GM18951 (cell line): ENCODE data around the gene DCAF4.

Experiments
- POLR2A ChIP-seq: IDR thresholded peaks from 4 replicates; pipeline ENCODE4 v1.6.1; 2011; ENCODE audit warnings: mild to moderate bottlenecking; ENCODE audit not compliant: insufficient read length, insufficient read depth; ENCODE audit errors: extremely low read depth
- in situ Hi-C: fragments of 300-500 bp; cut with MboI; formaldehyde crosslinking; loops from one replicate; pipeline ENCODE4 v1.12.0; 2022; ENCODE audit warnings: low sequenced_read_pairs, mixed read lengths, inconsistent platforms; ENCODE audit not compliant: unreplicated experiment

The DCAF4 gene

GRCh38 chr14:72888636-72889201, 37.5 kb upstream of the DCAF4 start:
- no peak for TF ChIP-seq POLR2A
- in situ Hi-C loops = no loop called here

GRCh38 chr14:72889366-72889765, 36.9 kb upstream of the DCAF4 start:
- no peak for TF ChIP-seq POLR2A
- in situ Hi-C loops = no loop called here

- in situ Hi-C loops = no loop called here
- no peak for TF ChIP-seq POLR2A
Measured at GRCh38 chr14:72891666-72892102, 34.6 kb upstream of the DCAF4 start.

- no peak for TF ChIP-seq POLR2A
- in situ Hi-C loops = no loop called here
Measured at GRCh38 chr14:72892103-72892878, 34.0 kb upstream of the DCAF4 start.

- in situ Hi-C loops = no loop called here
- TF ChIP-seq POLR2A = no peak
Measured at GRCh38 chr14:72892879-72893635, 33.2 kb upstream of the DCAF4 start.

- TF ChIP-seq POLR2A = no peak
- in situ Hi-C loops = no loop called here
Measured at GRCh38 chr14:72893636-72894322, 32.5 kb upstream of the DCAF4 start, which contains the start of gene DPF3. TSS of gene DPF3 (minus strand) at chr14:72894101. CDS start at chr14:72894088, 13 bp downstream.

GRCh38 chr14:72894323-72894622, 32.0 kb upstream of the DCAF4 start:
- in situ Hi-C loops = no loop called here
- no peak for TF ChIP-seq POLR2A

GRCh38 chr14:72894623-72895378, 31.5 kb upstream of the DCAF4 start:
- TF ChIP-seq POLR2A = no peak
- in situ Hi-C loops = loop anchor here (5.0 kb wide), 1 partner anchor 378 kb away; no protein-coding TSS in a partner anchor

- in situ Hi-C loops = loop anchor here (5.0 kb wide), 1 partner anchor 381 kb away; no protein-coding TSS in a partner anchor
- no peak for TF ChIP-seq POLR2A
Measured at GRCh38 chr14:72898448-72898847, 27.8 kb upstream of the DCAF4 start.

GRCh38 chr14:72901361-72901760, 24.9 kb upstream of the DCAF4 start:
- in situ Hi-C loops = no loop called here
- no peak for TF ChIP-seq POLR2A

GRCh38 chr14:72902801-72903530, 23.3 kb upstream of the DCAF4 start:
- TF ChIP-seq POLR2A = no peak
- in situ Hi-C loops = no loop called here

GRCh38 chr14:72903716-72904115, 22.5 kb upstream of the DCAF4 start:
- in situ Hi-C loops = no loop called here
- no peak for TF ChIP-seq POLR2A

- in situ Hi-C loops = no loop called here
- TF ChIP-seq POLR2A = no peak
Measured at GRCh38 chr14:72904218-72904617, 22.0 kb upstream of the DCAF4 start.
